OCI-LY3 (cell line): Measurements from ENCODE around the gene PCNX2.

Experiments used
- H2AFZ ChIP-seq: fragments of 200-600, 300-600 bp; shearing (Covaris generic); 2 replicates; pipeline ENCODE4 v1.6.0; 2014; ENCODE audit warnings: antibody characterized with exemption, low read depth, low read length
- H3K27ac ChIP-seq: fragments of 200-600, 300-600 bp; sonication (generic); 2 replicates; pipeline ENCODE4 v1.5.1; 2014; ENCODE audit warnings: mild to moderate bottlenecking, low read length, moderate library complexity, mixed read lengths
- H3K27me3 ChIP-seq: fragments of 200-600, 300-600 bp; sonication (generic); 2 replicates; pipeline ENCODE4 v1.6.1; 2014; ENCODE audit warnings: low read depth, low read length, mixed read lengths
- H3K36me3 ChIP-seq: fragments of 200-600, 300-600 bp; sonication (generic); replicated peaks from 2 replicates; pipeline ENCODE3; 2014; ENCODE audit warnings: low read depth, low read length, mixed read lengths
- H3K4me1 ChIP-seq: fragments of 300-600, 200-600 bp; sonication (generic); 2 replicates; pipeline ENCODE4 v1.6.1; 2014; ENCODE audit warnings: low read length, mixed read lengths
- H3K4me2 ChIP-seq: fragments of 200-600, 300-600 bp; sonication (generic); 2 replicates; pipeline ENCODE4 v1.6.1; 2014; ENCODE audit warnings: low read length, mixed read lengths
- H3K4me3 ChIP-seq: fragments of 300-600, 200-600 bp; sonication (generic); 2 replicates; pipeline ENCODE4 v1.5.1; 2014; ENCODE audit warnings: antibody characterized with exemption, mild to moderate bottlenecking, low read length, moderate library complexity
- H3K79me2 ChIP-seq: fragments of 300-600, 200-600 bp; shearing (Covaris generic); 2 replicates; pipeline ENCODE4 v1.6.1; 2014; ENCODE audit warnings: mild to moderate bottlenecking, low read length, mixed read lengths
- H3K9ac ChIP-seq: fragments of 300-600, 200-600 bp; shearing (Covaris generic); 2 replicates; pipeline ENCODE4 v1.6.0; 2014; ENCODE audit warnings: mild to moderate bottlenecking, low read length, moderate library complexity
- H3K9me3 ChIP-seq: fragments of 200-600, 300-600 bp; shearing (Covaris generic); 2 replicates; pipeline ENCODE4 v1.6.1; 2014; ENCODE audit warnings: low read length, mixed read lengths; ENCODE audit not compliant: insufficient read depth
- H4K20me1 ChIP-seq: fragments of 200-600, 300-600 bp; sonication (generic); 2 replicates; pipeline ENCODE4 v1.6.1; 2016; ENCODE audit warnings: low read length, mixed read lengths; ENCODE audit not compliant: insufficient read depth
- CTCF ChIP-seq: fragments of 200-600, 300-600 bp; sonication (generic); IDR thresholded peaks from 2 replicates; pipeline ENCODE4 v1.5.1; 2014; ENCODE audit warnings: antibody characterized with exemption, low read length, low read depth
- EZH2phosphoT487 ChIP-seq: fragments of 200-600 bp; shearing (Covaris generic); IDR thresholded peaks from 2 replicates; pipeline ENCODE4 v1.6.1; 2018; ENCODE audit warnings: antibody characterized with exemption, mixed run types, low read depth

The PCNX2 gene

GRCh38 chr1:233340966-233341516 is 45.5 kb upstream of the PCNX2 start:
- H3K79me2 ChIP-seq = peaks cover 68% of the 10 kb centered on the region
- no peak overlapping the region for H3K9ac ChIP-seq
- TF ChIP-seq EZH2phosphoT487 (no peak), CTCF (no peak)

GRCh38 chr1:233340031-233340555 is 44.6 kb upstream of the PCNX2 start:
- H3K4me2 ChIP-seq = no peak overlapping the region
- H4K20me1 ChIP-seq = peaks cover 54% of the 10 kb centered on the region
- H3K79me2 ChIP-seq = peaks cover 76% of the 10 kb centered on the region
- H3K27ac ChIP-seq = no peak overlapping the region
- no peaks in the 10 kb centered on the region for H3K9me3 ChIP-seq
- H3K9ac ChIP-seq = no peak overlapping the region
- H3K27me3 ChIP-seq = no peaks in the 10 kb centered on the region
- peaks cover 2% of the 10 kb centered on the region for H3K36me3 ChIP-seq
- H3K4me3 ChIP-seq = no peak overlapping the region
- H2AFZ ChIP-seq = no peak overlapping the region
- TF ChIP-seq CTCF = no peak
- TF ChIP-seq EZH2phosphoT487 = no peak
- H3K4me1 ChIP-seq = peaks cover 9% of the 10 kb centered on the region

More at GRCh38 chr1:233340966-233341516, 45.5 kb upstream of the PCNX2 start:
- H3K36me3 ChIP-seq = peaks cover 2% of the 10 kb centered on the region
- no peak overlapping the region for H3K4me2 ChIP-seq
- H3K4me1 ChIP-seq = peaks cover 6% of the 10 kb centered on the region
- H4K20me1 ChIP-seq = peaks cover 50% of the 10 kb centered on the region
- no peak overlapping the region for H2AFZ ChIP-seq
- H3K27ac ChIP-seq = no peak overlapping the region
- H3K27me3 ChIP-seq = no peaks in the 10 kb centered on the region
- H3K9me3 ChIP-seq = no peaks in the 10 kb centered on the region
- H3K4me3 ChIP-seq = no peak overlapping the region

DNA sequence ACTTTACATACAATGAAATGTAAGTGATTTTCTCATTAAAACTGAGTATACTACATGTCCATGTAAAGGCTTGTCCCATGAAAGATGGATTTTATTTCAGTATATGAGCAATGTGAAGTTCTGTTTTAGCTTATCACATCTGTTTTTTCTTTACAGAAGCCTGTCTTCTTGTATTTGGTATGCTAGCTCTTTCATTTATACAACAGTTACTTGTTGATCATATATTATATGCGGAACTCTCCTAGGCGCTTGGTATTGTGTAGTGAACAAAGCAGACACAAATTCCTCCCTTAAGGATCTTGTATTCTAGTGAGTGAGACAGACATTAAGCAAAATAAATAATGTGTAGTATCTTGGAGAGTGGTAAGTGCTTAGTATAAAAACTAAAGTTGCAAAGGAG is 42.6 kb upstream of the PCNX2 start:
- Histone ChIP-seq H3K4me3 (no peak overlapping the region), H3K27me3 (no peaks in the 10 kb centered on the region), H3K4me2 (no peak overlapping the region), H3K4me1 (peaks cover 9% of the 10 kb centered on the region), H4K20me1 (peaks cover 49% of the 10 kb centered on the region), H3K27ac (no peak overlapping the region), H3K9ac (no peak overlapping the region), H3K36me3 (peaks cover 2% of the 10 kb centered on the region), H3K9me3 (no peaks in the 10 kb centered on the region), H3K79me2 (peaks cover 78% of the 10 kb centered on the region), H2AFZ (no peak overlapping the region)
- no peak for TF ChIP-seq EZH2phosphoT487
- TF ChIP-seq CTCF = no peak

DNA sequence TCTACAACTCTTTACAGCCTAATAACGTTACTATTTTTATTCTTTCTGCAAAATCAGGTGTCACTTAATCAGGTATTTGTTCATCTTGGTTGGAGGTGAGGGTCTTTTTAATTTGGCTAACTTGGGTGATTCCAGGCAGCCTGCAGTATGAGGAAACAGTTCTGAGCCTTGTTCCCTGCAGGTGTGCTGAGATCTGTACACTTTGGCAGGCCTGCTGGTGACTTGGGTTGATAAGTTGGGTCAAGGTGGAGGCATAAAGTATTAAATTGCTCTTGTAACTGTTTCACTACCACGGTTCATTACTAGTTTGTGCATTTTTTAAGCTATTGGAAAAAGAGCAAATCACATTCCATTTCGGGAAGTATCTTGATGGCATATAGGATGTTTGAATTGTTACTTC is 42.0 kb upstream of the PCNX2 start:
- no peak overlapping the region for H3K9ac ChIP-seq
- peaks cover 2% of the 10 kb centered on the region for H3K36me3 ChIP-seq
- peaks cover 9% of the 10 kb centered on the region for H3K4me1 ChIP-seq
- no peak overlapping the region for H3K27ac ChIP-seq
- H3K9me3 ChIP-seq = no peaks in the 10 kb centered on the region
- TF ChIP-seq CTCF = no peak
- no peak for TF ChIP-seq EZH2phosphoT487
- peaks cover 44% of the 10 kb centered on the region for H4K20me1 ChIP-seq
- no peak overlapping the region for H3K4me2 ChIP-seq
- H3K27me3 ChIP-seq = no peaks in the 10 kb centered on the region
- no peak overlapping the region for H3K4me3 ChIP-seq
- H3K79me2 ChIP-seq = peaks cover 75% of the 10 kb centered on the region
- H2AFZ ChIP-seq = no peak overlapping the region
